IMR-90 (cell line): ENCODE data around the gene TXNDC12. TPM values are rescaled to one million over a fixed set of nuclear protein-coding genes. Genes with fewer than 3 reads are reported as not detected.
A peak's percentile ranks its signal among the peaks of the same experiment; 100 is the strongest.

Source experiments
- ATAC-seq: fragments of 200-7000 bp; cut with Tn5 transposase; 2 replicates; pipeline ENCODE4 v1.9.1; 2020; ENCODE audit warnings: low read depth, mild to moderate bottlenecking, moderate library complexity
- BruUV-seq: library from RNA; stranded (reverse); fragments of 400-500 nt; replicated peaks from 2 replicates; lab custom pipeline; 2021; lab: Mats Ljungman, UMichigan
- CTCF ChIA-PET: fragments of 300-600 bp; formaldehyde crosslinking; extraction: SDS; loops from one replicate; lab custom pipeline; 2021; ENCODE audit warnings: antibody characterized with exemption; lab: Yijun Ruan, JAX
- POLR2A ChIA-PET: fragments of 300-600 bp; sonication (Branson Sonifier 250); formaldehyde crosslinking; loops from one replicate; lab custom pipeline; 2022; ENCODE audit warnings: antibody characterized with exemption; ENCODE audit not compliant: unreplicated experiment; lab: Charles Lee
- DNase-seq: peaks from one replicate; pipeline ENCODE4 v3.0.0; 2013
- H2AFZ ChIP-seq: replicated peaks from 2 replicates; pipeline ENCODE3; 2013; ENCODE audit warnings: low read length, mild to moderate bottlenecking; ENCODE audit not compliant: poor library complexity
- H2AK5ac ChIP-seq: 2 replicates; pipeline ENCODE4 v1.6.1; 2013; ENCODE audit warnings: low read depth, low read length, inconsistent platforms
- H2AK9ac ChIP-seq: replicated peaks from 2 replicates; pipeline ENCODE3; 2013; ENCODE audit warnings: mild to moderate bottlenecking, low read depth, low read length, moderate library complexity; ENCODE audit not compliant: poor library complexity
- H2BK120ac ChIP-seq: 2 replicates; pipeline ENCODE4 v1.6.1; 2013; ENCODE audit warnings: low read depth, low read length, inconsistent platforms
- H2BK15ac ChIP-seq: 3 replicates; pipeline ENCODE4 v1.6.1; 2013; ENCODE audit warnings: low read depth, low read length, inconsistent platforms
- H2BK20ac ChIP-seq: 2 replicates; pipeline ENCODE4 v1.6.1; 2013; ENCODE audit warnings: low read depth, mild to moderate bottlenecking, inconsistent platforms, low read length, moderate library complexity
- H2BK5ac ChIP-seq: 2 replicates; pipeline ENCODE4 v1.6.1; 2013; ENCODE audit warnings: mild to moderate bottlenecking, low read depth, low read length, inconsistent platforms; ENCODE audit not compliant: poor library complexity, severe bottlenecking
- H3K14ac ChIP-seq: replicated peaks from 2 replicates; pipeline ENCODE4 v1.6.1; 2013; ENCODE audit warnings: low read depth, low read length, inconsistent platforms
- H3K18ac ChIP-seq: 2 replicates; pipeline ENCODE4 v1.6.1; 2013; ENCODE audit warnings: low read depth, low read length, control low read depth
- H3K23ac ChIP-seq: 2 replicates; pipeline ENCODE4 v1.6.1; 2013; ENCODE audit warnings: low read depth, low read length, inconsistent platforms
- H3K27ac ChIP-seq: 2 replicates; pipeline ENCODE4 v1.5.1; 2013; ENCODE audit warnings: mild to moderate bottlenecking, control low read depth, low read length; ENCODE audit not compliant: insufficient read depth
- H3K27me3 ChIP-seq: 2 replicates; pipeline ENCODE4 v1.6.1; 2013; ENCODE audit warnings: low read length; ENCODE audit not compliant: control insufficient read depth, insufficient read depth
- H3K36me3 ChIP-seq: 2 replicates; pipeline ENCODE4 v1.6.1; 2013; ENCODE audit warnings: low read length, mixed read lengths; ENCODE audit not compliant: control insufficient read depth, insufficient read depth
- H3K4ac ChIP-seq: 2 replicates; pipeline ENCODE4 v1.6.1; 2013; ENCODE audit warnings: low read depth, low read length, inconsistent platforms
- H3K4me1 ChIP-seq: 2 replicates; pipeline ENCODE4 v1.6.1; 2013; ENCODE audit warnings: low read length, mixed read lengths; ENCODE audit not compliant: control insufficient read depth, insufficient read depth
- H3K4me2 ChIP-seq: 2 replicates; pipeline ENCODE4 v1.6.1; 2013; ENCODE audit warnings: low read depth, mild to moderate bottlenecking, control low read depth, low read length, moderate library complexity
- H3K4me3 ChIP-seq: 2 replicates; pipeline ENCODE4 v1.5.1; 2013; ENCODE audit warnings: low read depth, mild to moderate bottlenecking, control low read depth, low read length, moderate library complexity; ENCODE audit not compliant: insufficient read depth
- H3K56ac ChIP-seq: 2 replicates; pipeline ENCODE4 v1.6.1; 2013; ENCODE audit warnings: low read length, inconsistent platforms; ENCODE audit not compliant: insufficient read depth; ENCODE audit errors: extremely low read depth
- H3K79me1 ChIP-seq, 2 experiments: 2 replicates each; pipeline ENCODE4 v1.6.1; 2013; ENCODE audit warnings: low read length in 2 of 2, inconsistent platforms in 1 of 2, low read depth in 1 of 2
- H3K9ac ChIP-seq: 2 replicates; pipeline ENCODE4 v1.6.1; 2013; ENCODE audit warnings: low read depth, low read length, control low read depth
- H3K9me1 ChIP-seq: 2 replicates; pipeline ENCODE4 v1.6.1; 2013; ENCODE audit warnings: low read length, inconsistent platforms; ENCODE audit not compliant: insufficient read depth
- H3K9me3 ChIP-seq: 2 replicates; pipeline ENCODE4 v1.6.1; 2013; ENCODE audit warnings: low read length; ENCODE audit not compliant: control insufficient read depth, insufficient read depth
- H4K20me1 ChIP-seq: 2 replicates; pipeline ENCODE4 v1.6.1; 2013; ENCODE audit warnings: low read length, inconsistent platforms; ENCODE audit not compliant: insufficient read depth
- H4K5ac ChIP-seq: 2 replicates; pipeline ENCODE4 v1.6.1; 2013; ENCODE audit warnings: mild to moderate bottlenecking, low read depth, low read length, control low read depth
- H4K8ac ChIP-seq, 2 experiments: 2 replicates each; pipeline ENCODE4 v1.6.1; 2013; ENCODE audit warnings: low read depth in 2 of 2, low read length in 2 of 2, control low read depth in 1 of 2, inconsistent platforms in 1 of 2
- H4K91ac ChIP-seq: 2 replicates; pipeline ENCODE4 v1.6.1; 2013; ENCODE audit warnings: low read depth, low read length, inconsistent platforms; ENCODE audit not compliant: insufficient read depth
- BHLHE40 ChIP-seq: fragments of 150-350 bp; IDR thresholded peaks from 2 replicates; pipeline ENCODE4 v1.6.1; 2016; ENCODE audit warnings: mild to moderate bottlenecking, low read depth, low read length
- CEBPB ChIP-seq: IDR thresholded peaks from 2 replicates; pipeline ENCODE4 v1.6.1; 2012; ENCODE audit warnings: low read depth, low read length, improper control_type of control experiment
- CHD1 ChIP-seq: IDR thresholded peaks from 2 replicates; pipeline ENCODE4 v1.6.1; 2012; ENCODE audit warnings: low read depth, low read length, improper control_type of control experiment
- CTCF ChIP-seq: conservative IDR thresholded peaks from 2 replicates; pipeline ENCODE4 v1.5.1; 2012; ENCODE audit warnings: mild to moderate bottlenecking, low read depth, low read length, improper control_type of control experiment
- ELK1 ChIP-seq: fragments of 150-350 bp; IDR thresholded peaks from 2 replicates; pipeline ENCODE4 v1.6.1; 2016; ENCODE audit warnings: low read depth, mild to moderate bottlenecking, low read length, moderate library complexity, borderline replicate concordance
- FOS ChIP-seq: fragments of 150-350 bp; IDR thresholded peaks from 2 replicates; pipeline ENCODE4 v1.6.1; 2016; ENCODE audit warnings: low read depth, low read length
- MAFK ChIP-seq: IDR thresholded peaks from 2 replicates; pipeline ENCODE4 v1.6.1; 2012; ENCODE audit warnings: low read depth, low read length, improper control_type of control experiment
- MXI1 ChIP-seq: IDR thresholded peaks from 2 replicates; pipeline ENCODE4 v1.6.1; 2012; ENCODE audit warnings: low read depth, mild to moderate bottlenecking, low read length, moderate library complexity, borderline replicate concordance
- POLR2A ChIP-seq: IDR thresholded peaks from 2 replicates; pipeline ENCODE4 v1.6.1; 2012; ENCODE audit warnings: mild to moderate bottlenecking, low read depth, low read length
- RCOR1 ChIP-seq: IDR thresholded peaks from 2 replicates; pipeline ENCODE4 v1.6.1; 2012; ENCODE audit warnings: mild to moderate bottlenecking, low read length, improper control_type of control experiment; ENCODE audit not compliant: insufficient replicate concordance
- RFX5 ChIP-seq: IDR thresholded peaks from 2 replicates; pipeline ENCODE4 v1.8.0; 2012; ENCODE audit warnings: low read depth, mild to moderate bottlenecking, low read length, moderate library complexity
- SMC3 ChIP-seq: fragments of 150-350 bp; IDR thresholded peaks from 2 replicates; pipeline ENCODE4 v1.6.1; 2016; ENCODE audit warnings: low read depth, mild to moderate bottlenecking, antibody characterized with exemption, low read length, moderate library complexity
- WGBS, 2 experiments: methylation state at CpG; one replicate each; pipeline versions ENCODE4 v1.1.5 to v1.1.7; 2013; ENCODE audit warnings: missing lambda C conversion rate in 2 of 2; ENCODE audit not compliant: insufficient read length in 1 of 2; ENCODE audit errors: extremely low coverage in 2 of 2; 5-methylcytosine and 5-hydroxymethylcytosine counted together
- dilution Hi-C: fragments of 300-500 bp; cut with HindIII; formaldehyde crosslinking; loops from one replicate; pipeline ENCODE4 v1.14.3; 2018; ENCODE audit warnings: low sequenced_read_pairs; ENCODE audit not compliant: unreplicated experiment
- in situ Hi-C: fragments of 300-500 bp; cut with MboI; formaldehyde crosslinking; loops from 3 replicates; pipeline ENCODE4 v1.14.3; 2019; ENCODE audit warnings: low sequenced_read_pairs, inconsistent platforms, mixed read lengths
- intact Hi-C: fragments of 100-400 bp; cut with micrococcal nuclease; formaldehyde crosslinking; loops from 2 replicates; pipeline ENCODE4 v1.10.0; 2022
- polyA plus RNA-seq, 3 experiments: library from polyadenylated mRNA; depleted of rRNA; stranded (reverse); fragments of >200 nt; gene quantifications; 2 replicates each; pipeline ENCODE4 v1.2.3, GENCODE V29; 2012; ENCODE audit warnings: low replicate concordance in 1 of 3
- total RNA-seq: library from RNA; depleted of rRNA; stranded (reverse); fragments of >200 nt; gene quantifications from 2 replicates; pipeline ENCODE4 v1.2.3, GENCODE V29; 2012
- TF ChIP-seq, protein P1 (sequence below): fragments of 150-350 bp; IDR thresholded peaks from 2 replicates; pipeline ENCODE4 v1.6.1; 2017; ENCODE audit warnings: mild to moderate bottlenecking, antibody characterized with exemption, low read length, low read depth

The TXNDC12 gene
- total and polyA plus RNA-seq, 2 of the 4 experiments (the other 2 are of a cell fraction) = 24.4 to 29.9 TPM

- Histone ChIP-seq H3K56ac (no peak overlapping the region; the same call in 1 of the 2 replicates), H2BK20ac (0 out of 2 replicates have a peak overlapping the region, but pooled peaks have one; percentile 6), H4K8ac (peak overlapping the region in 1 of 2 experiments; percentile 52; a peak in 2 of 4 replicates), H3K4me2 (peak overlapping the region; percentile 88), H2AK9ac (peak overlapping the region; percentile 87), H3K27me3 (no peaks in the 10 kb centered on the region; the same call in 1 of the 2 replicates), H3K36me3 (peaks cover 2% of the 10 kb centered on the region; the same call in 1 of the 2 replicates), H3K23ac (peak overlapping the region; percentile 84), H4K5ac (peak overlapping the region; percentile 32; the same call in 1 of the 2 replicates), H3K9me1 (peaks cover 26% of the 10 kb centered on the region), H3K14ac (peak overlapping the region; percentile 78), H3K4me3 (peak overlapping the region; percentile 99), H3K9ac (peak overlapping the region; percentile 74), H3K79me1 (peaks cover 26 to 54% of the 10 kb centered on the region in 2 experiments), H3K18ac (no peak overlapping the region; the same call in 1 of the 2 replicates), H3K4ac (peak overlapping the region; percentile 60; the same call in 1 of the 2 replicates), H2AK5ac (peak overlapping the region; percentile 58; the same call in 1 of the 2 replicates), H2BK5ac (peak overlapping the region; percentile 90), H4K20me1 (peaks cover 2% of the 10 kb centered on the region; the same call in 1 of the 2 replicates), H3K9me3 (no peaks in the 10 kb centered on the region), H2BK120ac (no peak overlapping the region), H2BK15ac (no peak overlapping the region), H3K4me1 (peaks cover 4% of the 10 kb centered on the region), H3K27ac (peak overlapping the region; percentile 80), H4K91ac (peak overlapping the region; percentile 38; the same call in 1 of the 2 replicates), H2AFZ (peak overlapping the region; percentile 87)
- ATAC-seq (peak; percentile 6), DNase-seq (no peak)
- in situ Hi-C loops = no loop called here
- ChIA-PET CTCF (no interaction called here), POLR2A (interaction anchor here (0.6 kb wide), 1 partner anchor 92 kb away, joined by 3 read pairs; no protein-coding TSS in a partner anchor)
- intact Hi-C loops = no loop called here
- BruUV-seq = no TSS peak
- dilution Hi-C loops = no loop called here
- WGBS, 2 experiments = 12% methylated on average over 7 of the region's 47 CpGs; no CpG with 5 or more reads in 1 of the 2 experiments
- TF ChIP-seq SMC3 (no peak), ELK1 (no peak), BHLHE40 (no peak), CHD1 (no peak), FOS (no peak), CTCF (no peak), CEBPB (no peak), MXI1 (no peak), RCOR1 (no peak), RFX5 (no peak), POLR2A (no peak), MAFK (no peak)
- TF ChIP-seq, protein P1, sequence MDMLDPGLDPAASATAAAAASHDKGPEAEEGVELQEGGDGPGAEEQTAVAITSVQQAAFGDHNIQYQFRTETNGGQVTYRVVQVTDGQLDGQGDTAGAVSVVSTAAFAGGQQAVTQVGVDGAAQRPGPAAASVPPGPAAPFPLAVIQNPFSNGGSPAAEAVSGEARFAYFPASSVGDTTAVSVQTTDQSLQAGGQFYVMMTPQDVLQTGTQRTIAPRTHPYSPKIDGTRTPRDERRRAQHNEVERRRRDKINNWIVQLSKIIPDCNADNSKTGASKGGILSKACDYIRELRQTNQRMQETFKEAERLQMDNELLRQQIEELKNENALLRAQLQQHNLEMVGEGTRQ = no peak
These were observed 65.2 kb downstream of the TXNDC12 start for GRCh38 chr1:51989582-51990477.
